B cell (primary cell): ENCODE measurements around the gene CUL5. TPM values are rescaled to one million over a fixed set of nuclear protein-coding genes. Genes with fewer than 3 reads are reported as not detected.

Source experiments
- ATAC-seq: fragments of 200-7000 bp; cut with Tn5 transposase; one replicate; pipeline ENCODE4 v1.10.0; 2021; ENCODE audit warnings: low read depth, mild to moderate bottlenecking, moderate number of reproducible peaks, moderate library complexity
- CTCF ChIA-PET: fragments of 350-600 bp; sonication (Branson Sonifier 250); formaldehyde crosslinking; loops from one replicate; lab custom pipeline; 2021; ENCODE audit warnings: antibody characterized with exemption, inconsistent platforms; lab: Charles Lee
- POLR2A ChIA-PET: fragments of 350-600 bp; sonication (Branson Sonifier 250); formaldehyde crosslinking; loops from one replicate; lab custom pipeline; 2021; ENCODE audit warnings: antibody characterized with exemption; lab: Charles Lee
- DNase-seq: peaks from one replicate; pipeline ENCODE4 v3.0.0; 2013
- H2AFZ ChIP-seq: 2 replicates; pipeline ENCODE4 v1.6.1; 2012; ENCODE audit warnings: mild to moderate bottlenecking, low read depth, low read length; ENCODE audit not compliant: insufficient read depth, poor library complexity, severe bottlenecking
- H3K27ac ChIP-seq, 2 donors: 1 replicate in 1 of 2; 2 replicates in 1 of 2; pipeline ENCODE4 v1.5.1; 2012 to 2013; ENCODE audit warnings: low read length in 2 of 2, mild to moderate bottlenecking in 2 of 2, moderate library complexity in 1 of 2
- H3K27me3 ChIP-seq, 4 experiments: fragments of 200-600 bp in 1 of 4; sonication (generic) in 1 of 4; replicated peaks in 1 of 4; 1 replicate in 2 of 4; 2 replicates in 2 of 4; pipeline versions ENCODE4 v1.6.1 to v1.7.0; 2013 to 2016; ENCODE audit warnings: low read length in 3 of 4, mild to moderate bottlenecking in 2 of 4, mixed read lengths in 1 of 4, moderate library complexity in 1 of 4; ENCODE audit not compliant: insufficient read depth in 4 of 4, control insufficient read depth in 3 of 4; ENCODE audit errors: control extremely low read depth in 1 of 4
- H3K36me3 ChIP-seq, 2 experiments: replicated peaks in 1 of 2; 1 replicate in 1 of 2; 2 replicates in 1 of 2; pipeline versions ENCODE4 v1.6.1 to v1.7.1; 2013; ENCODE audit warnings: low read length in 1 of 2; ENCODE audit not compliant: insufficient read depth in 2 of 2, control insufficient read depth in 1 of 2; ENCODE audit errors: control extremely low read depth in 1 of 2, extremely low read depth in 1 of 2
- H3K4me1 ChIP-seq, 2 donors: fragments of 200-600 bp in 1 of 2; sonication (generic) in 1 of 2; 1 replicate in 1 of 2; 2 replicates in 1 of 2; pipeline versions ENCODE4 v1.5.1 to v1.6.1; 2013 to 2017; ENCODE audit warnings: low read length in 2 of 2; ENCODE audit not compliant: control insufficient read depth in 2 of 2, insufficient read depth in 2 of 2
- H3K4me2 ChIP-seq: replicated peaks from 2 replicates; pipeline ENCODE3; 2012; ENCODE audit warnings: mild to moderate bottlenecking, low read depth, low read length; ENCODE audit not compliant: poor library complexity, severe bottlenecking
- H3K4me3 ChIP-seq, 5 experiments: fragments of 200-600 bp in 1 of 5; sonication (generic) in 1 of 5; 1 replicate in 3 of 5; 2 replicates in 2 of 5; pipeline versions ENCODE4 v1.5.1 to v1.7.0; 2011 to 2016; ENCODE audit warnings: low read length in 4 of 5, mild to moderate bottlenecking in 4 of 5, low read depth in 2 of 5, control low read depth in 1 of 5, moderate library complexity in 1 of 5; ENCODE audit not compliant: insufficient read depth in 1 of 5; ENCODE audit errors: control extremely low read depth in 1 of 5, extremely low read depth in 1 of 5
- H3K79me2 ChIP-seq: fragments of 200-600 bp; sonication (generic); one replicate; pipeline ENCODE4 v1.6.0; 2016; ENCODE audit warnings: low read length; ENCODE audit not compliant: control insufficient read depth, insufficient read depth
- H3K9ac ChIP-seq: fragments of 200-600 bp; sonication (generic); 2 replicates; pipeline ENCODE4 v1.6.1; 2017; ENCODE audit warnings: mild to moderate bottlenecking, low read length, moderate library complexity
- H3K9me3 ChIP-seq, 3 donors: one replicate each; pipeline versions ENCODE4 v1.6.1 to v1.7.1; 2013; ENCODE audit warnings: low read length in 2 of 3; ENCODE audit not compliant: control insufficient read depth in 2 of 3, insufficient read depth in 1 of 3; ENCODE audit errors: control extremely low read depth in 1 of 3
- H4K20me1 ChIP-seq: 2 replicates; pipeline ENCODE4 v1.6.0; 2012; ENCODE audit warnings: mild to moderate bottlenecking, low read length; ENCODE audit not compliant: insufficient read depth, control insufficient read depth, poor library complexity, severe bottlenecking
- H3K27ac Mint-ChIP-seq: one replicate; pipeline ENCODE4 v1.8.0; 2021; ENCODE audit warnings: mixed read lengths
- H3K27me3 Mint-ChIP-seq: one replicate; pipeline ENCODE4 v1.8.0; 2021; ENCODE audit warnings: mixed read lengths
- H3K4me1 Mint-ChIP-seq: one replicate; pipeline ENCODE4 v1.8.0; 2021; ENCODE audit warnings: mixed read lengths
- H3K4me3 Mint-ChIP-seq: one replicate; pipeline ENCODE4 v1.8.0; 2021; ENCODE audit warnings: mixed read lengths
- H3K9me3 Mint-ChIP-seq: one replicate; pipeline ENCODE4 v1.8.0; 2022; ENCODE audit warnings: mixed read lengths; ENCODE audit not compliant: insufficient read depth
- EZH2 ChIP-seq: IDR thresholded peaks from 2 replicates; pipeline ENCODE4 v1.6.1; 2012; ENCODE audit warnings: borderline replicate concordance, low read depth, mild to moderate bottlenecking, moderate library complexity, low read length; ENCODE audit not compliant: insufficient read depth, poor library complexity, severe bottlenecking
- WGBS: methylation state at CpG from one replicate; pipeline ENCODE4 v1.1.5; 2013; ENCODE audit warnings: missing lambda C conversion rate; ENCODE audit not compliant: insufficient coverage; 5-methylcytosine and 5-hydroxymethylcytosine counted together
- intact Hi-C: fragments of 100-400 bp; cut with micrococcal nuclease; formaldehyde crosslinking; loops from one replicate; pipeline ENCODE4 v1.10.0; 2022
- polyA plus RNA-seq: library from polyadenylated mRNA; depleted of rRNA; stranded (reverse); fragments of >200 nt; gene quantifications from 2 replicates; pipeline ENCODE4 v1.2.3, GENCODE V29; 2012
- total RNA-seq, 2 donors: library from RNA; stranded (reverse); fragments of 120-200 nt in 1 of 2; gene quantifications; 1 replicate in 1 of 2; 2 replicates in 1 of 2; pipeline versions ENCODE4 v1.2.3 to v1.2.4, GENCODE V29; 2013 to 2022
- TF ChIP-seq, protein P1 (sequence below): fragments of 200-600 bp; IDR thresholded peaks from one replicate; pipeline ENCODE4 v1.8.0; 2022; ENCODE audit warnings: antibody characterized with exemption, mild to moderate bottlenecking

Gene CUL5
- total and polyA plus RNA-seq, 2 donors (not counting 1 experiment from before 2014, with no cell fraction given), result 29.4 to 44.1 TPM

GRCh38 chr11:108009497-108010370 is 1.0 kb downstream of the CUL5 start:
- CTCF ChIA-PET, result interaction anchor here (0.8 to 2.3 kb wide), 11 partner anchors 24 to 641 kb away, joined by 3 to 10 read pairs (median 4); partner anchors contain the start of genes ACAT1, ATM and NPAT
- Histone ChIP-seq H3K27me3 (no peaks in the 10 kb centered on the region), H2AFZ (peak overlapping the region; percentile 99), H3K4me2 (peak overlapping the region; percentile 84), H4K20me1 (peaks cover 18% of the 10 kb centered on the region), H3K27ac (peak overlapping the region; percentile 95 to 97), H3K9ac (peak overlapping the region; percentile 100), H3K79me2 (peaks cover 61% of the 10 kb centered on the region), H3K4me1 (peaks cover 18 to 20% of the 10 kb centered on the region in 2 donors), H3K36me3 (no peaks in the 10 kb centered on the region), H3K9me3 (no peaks in the 10 kb centered on the region), H3K4me3 (peak overlapping the region; percentile 79 to 100 (median 99))
- H3K27me3 Mint-ChIP-seq, result no peaks in the 10 kb centered on the region
- H3K4me3 Mint-ChIP-seq, result peak overlapping the region; percentile 99
- POLR2A ChIA-PET, result interaction anchor here (0.7 to 1.0 kb wide), 2 partner anchors 11 to 655 kb away, joined by 3 read pairs; partner anchors contain the start of gene DDX10
- 2% methylated on average over 29 of the region's 31 CpGs for WGBS
- peaks cover 28% of the 10 kb centered on the region for H3K4me1 Mint-ChIP-seq
- H3K27ac Mint-ChIP-seq, result peak overlapping the region; percentile 98
- TF ChIP-seq, protein P1, sequence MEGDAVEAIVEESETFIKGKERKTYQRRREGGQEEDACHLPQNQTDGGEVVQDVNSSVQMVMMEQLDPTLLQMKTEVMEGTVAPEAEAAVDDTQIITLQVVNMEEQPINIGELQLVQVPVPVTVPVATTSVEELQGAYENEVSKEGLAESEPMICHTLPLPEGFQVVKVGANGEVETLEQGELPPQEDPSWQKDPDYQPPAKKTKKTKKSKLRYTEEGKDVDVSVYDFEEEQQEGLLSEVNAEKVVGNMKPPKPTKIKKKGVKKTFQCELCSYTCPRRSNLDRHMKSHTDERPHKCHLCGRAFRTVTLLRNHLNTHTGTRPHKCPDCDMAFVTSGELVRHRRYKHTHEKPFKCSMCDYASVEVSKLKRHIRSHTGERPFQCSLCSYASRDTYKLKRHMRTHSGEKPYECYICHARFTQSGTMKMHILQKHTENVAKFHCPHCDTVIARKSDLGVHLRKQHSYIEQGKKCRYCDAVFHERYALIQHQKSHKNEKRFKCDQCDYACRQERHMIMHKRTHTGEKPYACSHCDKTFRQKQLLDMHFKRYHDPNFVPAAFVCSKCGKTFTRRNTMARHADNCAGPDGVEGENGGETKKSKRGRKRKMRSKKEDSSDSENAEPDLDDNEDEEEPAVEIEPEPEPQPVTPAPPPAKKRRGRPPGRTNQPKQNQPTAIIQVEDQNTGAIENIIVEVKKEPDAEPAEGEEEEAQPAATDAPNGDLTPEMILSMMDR, result no peak
- TF ChIP-seq EZH2, result no peak
- H3K9me3 Mint-ChIP-seq, result no peaks in the 10 kb centered on the region
- ATAC-seq (peak; percentile 1), DNase-seq (no peak)
- intact Hi-C loops, result loop anchor here (1.0 to 5.0 kb wide), 9 partner anchors 81 to 1987 kb away; partner anchors contain the start of genes ACAT1, ALKBH8, ATM and C11orf65
